ENCODE data around the gene DGKZ. TPM values are rescaled to one million over a fixed set of nuclear protein-coding genes. Genes with fewer than 3 reads are reported as not detected.

Gene DGKZ
- total RNA-seq, 1 experiment from 2014 or later, result 57.9 TPM

DNA sequence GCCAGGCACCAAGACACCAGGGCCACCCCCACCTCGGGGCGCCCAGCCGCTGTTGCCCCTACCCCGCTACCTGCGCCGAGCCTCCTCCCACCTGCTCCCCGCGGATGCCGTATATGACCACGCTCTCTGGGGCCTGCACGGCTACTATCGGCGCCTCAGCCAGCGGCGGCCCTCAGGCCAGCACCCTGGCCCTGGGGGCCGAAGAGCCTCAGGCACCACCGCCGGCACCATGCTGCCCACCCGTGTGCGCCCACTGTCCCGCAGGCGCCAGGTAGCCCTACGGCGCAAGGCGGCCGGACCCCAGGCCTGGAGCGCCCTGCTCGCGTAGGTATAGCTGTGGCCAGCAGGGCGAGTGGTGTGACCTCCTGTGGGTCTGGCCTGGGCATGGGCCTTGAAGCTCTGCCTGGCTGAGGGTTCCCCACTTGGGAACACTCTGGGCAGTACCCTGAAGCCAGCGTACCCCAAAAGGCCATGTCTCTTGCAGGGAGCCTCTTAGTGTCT lies 19.4 kb downstream of the DGKZ start:
- intact Hi-C loops (cut with micrococcal nuclease), result no loop called here
- Mint-ChIP-seq H3K9me3 (ENCODE audit: unreplicated experiment) (no peaks in the 10 kb centered on the region), H3K4me3 (ENCODE audit: unreplicated experiment) (no peak overlapping the region), H3K4me1 (ENCODE audit: insufficient read depth, unreplicated experiment) (peaks cover 10% of the 10 kb centered on the region), H3K36me3 (ENCODE audit: insufficient read depth, unreplicated experiment) (peaks cover 13% of the 10 kb centered on the region), H3K27me3 (ENCODE audit: insufficient read depth, unreplicated experiment) (no peaks in the 10 kb centered on the region), H3K27ac (ENCODE audit: low read depth, unreplicated experiment) (no peak overlapping the region)
- CTCF ChIA-PET, result interaction anchor here (0.6 to 2.3 kb wide), 7 partner anchors 9 to 1232 kb away, joined by 3 to 7 read pairs (median 4); no protein-coding TSS in a partner anchor
- BruUV-seq (replicated peaks), result no TSS peak
- DNase-seq (ENCODE audit: unreplicated experiment), result no peak
- TF ChIP-seq, protein P1, sequence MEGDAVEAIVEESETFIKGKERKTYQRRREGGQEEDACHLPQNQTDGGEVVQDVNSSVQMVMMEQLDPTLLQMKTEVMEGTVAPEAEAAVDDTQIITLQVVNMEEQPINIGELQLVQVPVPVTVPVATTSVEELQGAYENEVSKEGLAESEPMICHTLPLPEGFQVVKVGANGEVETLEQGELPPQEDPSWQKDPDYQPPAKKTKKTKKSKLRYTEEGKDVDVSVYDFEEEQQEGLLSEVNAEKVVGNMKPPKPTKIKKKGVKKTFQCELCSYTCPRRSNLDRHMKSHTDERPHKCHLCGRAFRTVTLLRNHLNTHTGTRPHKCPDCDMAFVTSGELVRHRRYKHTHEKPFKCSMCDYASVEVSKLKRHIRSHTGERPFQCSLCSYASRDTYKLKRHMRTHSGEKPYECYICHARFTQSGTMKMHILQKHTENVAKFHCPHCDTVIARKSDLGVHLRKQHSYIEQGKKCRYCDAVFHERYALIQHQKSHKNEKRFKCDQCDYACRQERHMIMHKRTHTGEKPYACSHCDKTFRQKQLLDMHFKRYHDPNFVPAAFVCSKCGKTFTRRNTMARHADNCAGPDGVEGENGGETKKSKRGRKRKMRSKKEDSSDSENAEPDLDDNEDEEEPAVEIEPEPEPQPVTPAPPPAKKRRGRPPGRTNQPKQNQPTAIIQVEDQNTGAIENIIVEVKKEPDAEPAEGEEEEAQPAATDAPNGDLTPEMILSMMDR (IDR thresholded peaks at IDR 0.05; ENCODE audit: unreplicated experiment), result no peak
- POLR2A ChIA-PET, result interaction anchor here (1.3 kb wide), 1 partner anchor 10 kb away, joined by 3 read pairs; no protein-coding TSS in a partner anchor

DNA sequence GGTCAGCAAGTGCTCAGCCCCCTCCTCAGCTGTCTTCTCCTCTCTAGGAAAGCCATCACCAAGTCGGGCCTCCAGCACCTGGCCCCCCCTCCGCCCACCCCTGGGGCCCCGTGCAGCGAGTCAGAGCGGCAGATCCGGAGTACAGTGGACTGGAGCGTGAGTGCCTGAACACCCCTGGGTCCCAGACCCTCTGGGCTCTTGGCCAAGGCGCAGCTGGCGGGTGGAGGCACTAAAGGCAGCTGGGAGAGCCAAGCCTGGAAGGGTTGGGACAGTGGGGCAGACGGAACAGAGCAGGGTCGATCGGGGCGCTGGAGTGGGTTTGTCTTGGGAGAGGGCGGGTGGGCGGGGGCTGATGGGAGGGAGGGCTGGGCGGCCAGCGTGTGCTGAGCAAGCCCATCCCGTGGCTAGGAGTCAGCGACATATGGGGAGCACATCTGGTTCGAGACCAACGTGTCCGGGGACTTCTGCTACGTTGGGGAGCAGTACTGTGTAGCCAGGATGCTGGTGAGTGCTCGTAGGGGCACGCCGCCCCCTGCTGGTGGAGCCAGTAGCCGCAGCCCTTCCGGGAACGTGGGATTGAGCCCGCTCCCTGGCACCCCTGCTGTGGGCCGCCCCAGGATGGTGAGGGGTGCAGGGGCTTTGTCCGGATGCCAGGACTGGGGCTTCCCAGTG lies 20.1 kb downstream of the DGKZ start:
- Mint-ChIP-seq H3K4me3 (ENCODE audit: unreplicated experiment) (no peak overlapping the region), H3K4me1 (ENCODE audit: insufficient read depth, unreplicated experiment) (peaks cover 9% of the 10 kb centered on the region), H3K27ac (ENCODE audit: low read depth, unreplicated experiment) (no peak overlapping the region), H3K27me3 (ENCODE audit: insufficient read depth, unreplicated experiment) (no peaks in the 10 kb centered on the region), H3K9me3 (ENCODE audit: unreplicated experiment) (no peaks in the 10 kb centered on the region), H3K36me3 (ENCODE audit: insufficient read depth, unreplicated experiment) (peaks cover 13% of the 10 kb centered on the region)
- no TSS peak for BruUV-seq (replicated peaks)
- peak; percentile 58 for DNase-seq (ENCODE audit: unreplicated experiment)
- POLR2A ChIA-PET, result interaction anchor here (1.6 kb wide), 1 partner anchor 10 kb away, joined by 5 read pairs; no protein-coding TSS in a partner anchor
- CTCF ChIA-PET, result interaction anchor here (0.7 to 2.3 kb wide), 15 partner anchors 8 to 348 kb away, joined by 3 to 18 read pairs (median 4); no protein-coding TSS in a partner anchor
- intact Hi-C loops (cut with micrococcal nuclease), result no loop called here
- TF ChIP-seq, protein P1 (IDR thresholded peaks at IDR 0.05; ENCODE audit: unreplicated experiment), result peak; percentile 76

- no TSS peak for BruUV-seq (replicated peaks)
- TF ChIP-seq, protein P1 (IDR thresholded peaks at IDR 0.05; ENCODE audit: unreplicated experiment), result no peak
- H3K9me3 Mint-ChIP-seq (ENCODE audit: unreplicated experiment), result no peaks in the 10 kb centered on the region
- intact Hi-C loops (cut with micrococcal nuclease), result no loop called here
- H3K4me1 Mint-ChIP-seq (ENCODE audit: insufficient read depth, unreplicated experiment), result peaks cover 4% of the 10 kb centered on the region
- POLR2A ChIA-PET, result interaction anchor here (1.6 kb wide), 1 partner anchor 11 kb away, joined by 5 read pairs; no protein-coding TSS in a partner anchor
- no peaks in the 10 kb centered on the region for H3K27me3 Mint-ChIP-seq (ENCODE audit: insufficient read depth, unreplicated experiment)
- CTCF ChIA-PET, result interaction anchor here (0.6 to 1.9 kb wide), 15 partner anchors 9 to 408 kb away, joined by 3 to 18 read pairs (median 5); no protein-coding TSS in a partner anchor
- peaks cover 13% of the 10 kb centered on the region for H3K36me3 Mint-ChIP-seq (ENCODE audit: insufficient read depth, unreplicated experiment)
- no peak for DNase-seq (ENCODE audit: unreplicated experiment)
- no peak overlapping the region for H3K27ac Mint-ChIP-seq (ENCODE audit: low read depth, unreplicated experiment)
- no peak overlapping the region for H3K4me3 Mint-ChIP-seq (ENCODE audit: unreplicated experiment)
These were observed 20.6 kb downstream of the DGKZ start for GRCh38 chr11:46367916-46368267.

DNA sequence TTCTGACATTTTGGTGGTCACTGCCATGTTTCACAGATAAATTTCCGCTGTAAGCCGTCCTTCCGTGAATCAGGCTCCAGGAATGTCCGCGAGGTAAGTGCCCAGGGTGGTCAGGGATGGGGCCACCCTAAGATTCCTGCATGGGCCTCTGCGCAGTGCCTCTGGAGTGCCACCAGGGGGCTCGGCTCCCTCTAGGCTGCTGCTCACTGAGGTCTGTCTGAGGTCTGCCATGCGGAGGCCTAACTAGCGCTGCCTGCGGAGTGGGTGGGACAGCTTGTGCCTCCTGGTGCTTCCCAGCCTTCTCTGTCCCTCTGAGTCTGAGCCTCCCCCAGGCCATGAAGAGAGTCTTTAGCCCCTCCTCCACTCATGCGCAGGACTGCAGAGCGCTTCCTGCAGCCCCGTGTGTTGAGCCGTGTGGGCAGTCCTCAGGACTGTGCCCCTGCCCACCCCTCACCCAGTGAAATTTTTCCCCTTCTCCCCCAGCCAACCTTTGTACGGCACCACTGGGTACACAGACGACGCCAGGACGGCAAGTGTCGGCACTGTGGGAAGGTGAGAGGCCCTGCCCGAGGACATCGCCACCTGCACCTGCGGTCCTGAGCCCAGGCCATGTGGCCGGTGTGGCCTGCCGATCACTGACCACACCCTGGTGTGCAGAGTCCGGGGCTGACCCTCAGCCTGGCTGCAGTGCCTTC lies 22.3 kb downstream of the DGKZ start:
- ChIA-PET POLR2A (interaction anchor here (0.7 kb wide), 1 partner anchor 391 kb away, joined by 3 read pairs; no protein-coding TSS in a partner anchor), CTCF (interaction anchor here (0.8 to 1.7 kb wide), 7 partner anchors 10 to 77 kb away, joined by 3 to 18 read pairs (median 4); no protein-coding TSS in a partner anchor)
- DNase-seq (ENCODE audit: unreplicated experiment), result peak; percentile 59
- Mint-ChIP-seq H3K36me3 (ENCODE audit: insufficient read depth, unreplicated experiment) (peaks cover 13% of the 10 kb centered on the region), H3K4me3 (ENCODE audit: unreplicated experiment) (no peak overlapping the region), H3K27ac (ENCODE audit: low read depth, unreplicated experiment) (no peak overlapping the region), H3K9me3 (ENCODE audit: unreplicated experiment) (no peaks in the 10 kb centered on the region), H3K4me1 (ENCODE audit: insufficient read depth, unreplicated experiment) (no peaks in the 10 kb centered on the region), H3K27me3 (ENCODE audit: insufficient read depth, unreplicated experiment) (no peaks in the 10 kb centered on the region)
- TF ChIP-seq, protein P1 (IDR thresholded peaks at IDR 0.05; ENCODE audit: unreplicated experiment), result peak; percentile 78
- intact Hi-C loops (cut with micrococcal nuclease), result no loop called here
- BruUV-seq (replicated peaks), result no TSS peak

Data from MCF 10A (cell line).